MCF 10A (cell line): ENCODE data around the gene TADA2A. TPM values are rescaled to one million over a fixed set of nuclear protein-coding genes. Genes with fewer than 3 reads are reported as not detected.

Experiments used
- BruUV-seq: library from RNA; stranded (reverse); fragments of 400-500 nt; replicated peaks from 2 replicates; lab custom pipeline; 2021; lab: Mats Ljungman, UMichigan
- CTCF ChIA-PET: fragments of 300-600 bp; sonication (Branson Sonifier 250); formaldehyde crosslinking; extraction: SDS; loops from one replicate; lab custom pipeline; 2021; ENCODE audit warnings: antibody characterized with exemption, inconsistent platforms; lab: Yijun Ruan, JAX
- POLR2A ChIA-PET: fragments of 300-600, 350-650 bp; sonication (Branson Sonifier 250); formaldehyde crosslinking; extraction: SDS; loops from one replicate; lab custom pipeline; 2020; ENCODE audit warnings: antibody characterized with exemption, inconsistent platforms; lab: Yijun Ruan, JAX
- DNase-seq: peaks from one replicate; pipeline ENCODE4 v3.0.0-alpha.2; 2018; ENCODE audit not compliant: unreplicated experiment
- H3K27ac Mint-ChIP-seq: one replicate; pipeline ENCODE4 v1.8.0; 2022; ENCODE audit warnings: mild to moderate bottlenecking, low read depth, mixed read lengths; ENCODE audit not compliant: unreplicated experiment
- H3K27me3 Mint-ChIP-seq: one replicate; pipeline ENCODE4 v1.8.0; 2022; ENCODE audit warnings: mixed read lengths; ENCODE audit not compliant: insufficient read depth, unreplicated experiment
- H3K36me3 Mint-ChIP-seq: one replicate; pipeline ENCODE4 v1.8.0; 2022; ENCODE audit warnings: mild to moderate bottlenecking, moderate library complexity, mixed read lengths; ENCODE audit not compliant: insufficient read depth, unreplicated experiment
- H3K4me1 Mint-ChIP-seq: one replicate; pipeline ENCODE4 v1.8.0; 2022; ENCODE audit warnings: mixed read lengths; ENCODE audit not compliant: insufficient read depth, unreplicated experiment
- H3K4me3 Mint-ChIP-seq: one replicate; pipeline ENCODE4 v1.8.0; 2022; ENCODE audit warnings: mild to moderate bottlenecking, moderate library complexity, mixed read lengths; ENCODE audit not compliant: unreplicated experiment
- H3K9me3 Mint-ChIP-seq: one replicate; pipeline ENCODE4 v1.8.0; 2022; ENCODE audit warnings: mixed read lengths; ENCODE audit not compliant: unreplicated experiment
- intact Hi-C: fragments of 100-400 bp; cut with micrococcal nuclease; formaldehyde crosslinking; loops from 2 replicates; pipeline ENCODE4 v1.14.1; 2022
- total RNA-seq: library from RNA; stranded (reverse); gene quantifications from 2 replicates; pipeline ENCODE4 v1.2.3, GENCODE V29; 2022
- TF ChIP-seq, protein P1 (sequence below): fragments of 200-600 bp; IDR thresholded peaks from one replicate; pipeline ENCODE4 v1.8.0; 2022; ENCODE audit warnings: antibody characterized with exemption, mild to moderate bottlenecking; ENCODE audit not compliant: unreplicated experiment

The TADA2A gene
- total RNA-seq, 1 experiment from 2014 or later: 31.3 TPM

DNA sequence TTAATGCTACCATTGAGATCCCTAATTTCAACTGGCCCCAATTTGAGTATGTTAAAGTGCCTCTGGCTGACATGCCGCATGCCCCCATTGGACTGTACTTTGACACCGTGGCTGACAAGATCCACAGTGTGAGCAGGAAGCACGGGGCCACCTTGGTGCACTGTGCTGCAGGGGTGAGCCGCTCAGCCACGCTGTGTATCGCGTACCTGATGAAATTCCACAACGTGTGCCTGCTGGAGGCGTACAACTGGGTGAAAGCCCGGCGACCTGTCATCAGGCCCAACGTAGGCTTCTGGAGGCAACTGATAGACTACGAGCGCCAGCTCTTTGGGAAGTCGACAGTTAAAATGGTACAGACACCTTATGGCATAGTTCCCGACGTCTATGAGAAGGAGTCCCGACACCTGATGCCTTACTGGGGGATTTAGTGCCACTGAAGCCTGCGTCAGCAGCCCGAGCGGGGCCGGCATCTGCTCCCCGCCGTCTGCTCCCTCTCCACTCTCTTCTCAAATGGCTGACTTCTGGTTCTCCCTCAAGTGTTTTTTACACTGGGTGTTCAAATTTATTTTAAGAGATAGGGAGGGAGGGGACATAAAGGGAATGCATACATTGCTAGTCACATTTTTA, 105.9 kb downstream of the TADA2A start:
- intact Hi-C loops: no loop called here
- no TSS peak for BruUV-seq
- ChIA-PET POLR2A (interaction anchor here (0.6 to 1.4 kb wide), 5 partner anchors 10 to 81 kb away, joined by 3 to 5 read pairs (median 4); no protein-coding TSS in a partner anchor), CTCF (interaction anchor here (0.8 kb wide), 1 partner anchor 15 kb away, joined by 3 read pairs; no protein-coding TSS in a partner anchor)
- Mint-ChIP-seq H3K27ac (no peak overlapping the region), H3K27me3 (no peaks in the 10 kb centered on the region), H3K36me3 (peaks cover 65% of the 10 kb centered on the region), H3K4me1 (no peaks in the 10 kb centered on the region), H3K9me3 (no peaks in the 10 kb centered on the region), H3K4me3 (no peak overlapping the region)
- DNase-seq: no peak
- TF ChIP-seq, protein P1, sequence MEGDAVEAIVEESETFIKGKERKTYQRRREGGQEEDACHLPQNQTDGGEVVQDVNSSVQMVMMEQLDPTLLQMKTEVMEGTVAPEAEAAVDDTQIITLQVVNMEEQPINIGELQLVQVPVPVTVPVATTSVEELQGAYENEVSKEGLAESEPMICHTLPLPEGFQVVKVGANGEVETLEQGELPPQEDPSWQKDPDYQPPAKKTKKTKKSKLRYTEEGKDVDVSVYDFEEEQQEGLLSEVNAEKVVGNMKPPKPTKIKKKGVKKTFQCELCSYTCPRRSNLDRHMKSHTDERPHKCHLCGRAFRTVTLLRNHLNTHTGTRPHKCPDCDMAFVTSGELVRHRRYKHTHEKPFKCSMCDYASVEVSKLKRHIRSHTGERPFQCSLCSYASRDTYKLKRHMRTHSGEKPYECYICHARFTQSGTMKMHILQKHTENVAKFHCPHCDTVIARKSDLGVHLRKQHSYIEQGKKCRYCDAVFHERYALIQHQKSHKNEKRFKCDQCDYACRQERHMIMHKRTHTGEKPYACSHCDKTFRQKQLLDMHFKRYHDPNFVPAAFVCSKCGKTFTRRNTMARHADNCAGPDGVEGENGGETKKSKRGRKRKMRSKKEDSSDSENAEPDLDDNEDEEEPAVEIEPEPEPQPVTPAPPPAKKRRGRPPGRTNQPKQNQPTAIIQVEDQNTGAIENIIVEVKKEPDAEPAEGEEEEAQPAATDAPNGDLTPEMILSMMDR: no peak

- DNase-seq: no peak
- H3K4me3 Mint-ChIP-seq: no peak overlapping the region
- H3K9me3 Mint-ChIP-seq: no peaks in the 10 kb centered on the region
- no peaks in the 10 kb centered on the region for H3K4me1 Mint-ChIP-seq
- peaks cover 76% of the 10 kb centered on the region for H3K36me3 Mint-ChIP-seq
- H3K27ac Mint-ChIP-seq: no peak overlapping the region
- intact Hi-C loops: no loop called here
- no peaks in the 10 kb centered on the region for H3K27me3 Mint-ChIP-seq
- TF ChIP-seq, protein P1: no peak
- POLR2A ChIA-PET: interaction anchor here (0.8 to 1.7 kb wide), 6 partner anchors 9 to 112 kb away, joined by 3 to 6 read pairs (median 4); no protein-coding TSS in a partner anchor
- CTCF ChIA-PET: interaction anchor here (0.9 kb wide), 1 partner anchor 9 kb away, joined by 7 read pairs; no protein-coding TSS in a partner anchor
- BruUV-seq: no TSS peak
These were observed 107.0 kb downstream of the TADA2A start for GRCh38 chr17:37513711-37514110.

DNA sequence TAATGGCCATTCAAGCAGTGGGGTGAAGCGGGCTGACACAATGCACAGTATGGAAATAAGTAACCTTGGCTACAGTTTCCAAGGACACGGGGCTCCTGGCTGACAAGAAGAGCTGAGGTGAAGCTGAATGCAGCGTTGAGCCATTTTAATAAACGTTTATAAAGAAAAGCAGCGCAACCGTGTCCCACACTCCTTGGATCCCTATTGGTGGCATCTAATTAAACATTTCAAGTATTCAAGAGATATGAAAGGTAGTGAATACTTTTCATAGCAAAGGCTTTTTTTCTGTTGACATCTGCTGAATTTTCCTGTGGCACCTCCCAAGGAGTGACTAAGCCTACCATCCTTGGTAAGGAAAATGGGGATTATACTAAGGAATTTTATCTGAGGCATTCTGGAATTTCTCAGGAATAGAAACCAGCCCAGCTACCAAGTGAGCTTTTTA, 109.5 kb downstream of the TADA2A start:
- CTCF ChIA-PET: interaction anchor here (0.5 to 0.6 kb wide), 2 partner anchors 28 to 337 kb away, joined by 3 read pairs; no protein-coding TSS in a partner anchor
- Mint-ChIP-seq H3K4me3 (no peak overlapping the region), H3K36me3 (peaks cover 80% of the 10 kb centered on the region), H3K4me1 (no peaks in the 10 kb centered on the region), H3K27me3 (no peaks in the 10 kb centered on the region), H3K27ac (no peak overlapping the region), H3K9me3 (no peaks in the 10 kb centered on the region)
- no TSS peak for BruUV-seq
- POLR2A ChIA-PET: interaction anchor here (0.6 to 0.9 kb wide), 3 partner anchors 28 to 126 kb away, joined by 3 read pairs; no protein-coding TSS in a partner anchor
- intact Hi-C loops: no loop called here
- no peak for DNase-seq
- TF ChIP-seq, protein P1: no peak

DNA sequence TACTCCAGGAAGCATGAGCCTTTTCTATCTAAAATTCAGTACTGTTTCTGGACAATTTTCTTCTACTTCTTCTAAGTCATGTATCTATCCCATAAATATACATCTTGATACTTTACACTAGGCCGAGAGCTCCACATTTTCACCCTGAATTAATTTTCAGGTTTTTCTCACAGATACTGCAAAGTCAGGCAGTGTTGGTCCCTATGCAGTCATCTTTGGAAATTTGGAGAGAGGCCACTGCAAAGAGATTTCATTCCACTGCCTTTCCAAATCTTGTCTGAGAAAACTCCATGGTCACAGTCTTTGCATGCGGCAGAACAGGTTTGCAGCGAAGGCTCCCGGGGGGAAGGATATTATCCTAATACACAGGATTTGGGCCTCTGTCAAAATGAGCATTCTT, 111.2 kb downstream of the TADA2A start:
- H3K4me3 Mint-ChIP-seq: no peak overlapping the region
- no peaks in the 10 kb centered on the region for H3K4me1 Mint-ChIP-seq
- no TSS peak for BruUV-seq
- H3K27me3 Mint-ChIP-seq: no peaks in the 10 kb centered on the region
- intact Hi-C loops: no loop called here
- H3K9me3 Mint-ChIP-seq: no peaks in the 10 kb centered on the region
- peaks cover 66% of the 10 kb centered on the region for H3K36me3 Mint-ChIP-seq
- ChIA-PET CTCF (interaction anchor here (0.7 to 1.4 kb wide), 4 partner anchors 8 to 145 kb away, joined by 3 to 4 read pairs (median 4); no protein-coding TSS in a partner anchor), POLR2A (interaction anchor here (1.0 kb wide), 1 partner anchor 34 kb away, joined by 3 read pairs; no protein-coding TSS in a partner anchor)
- no peak for DNase-seq
- no peak overlapping the region for H3K27ac Mint-ChIP-seq
- TF ChIP-seq, protein P1: no peak
